Thoracic aorta endothelial cell (primary cell): Measurements from ENCODE around the gene POTEB2. TPM values are rescaled to one million over a fixed set of nuclear protein-coding genes. Genes with fewer than 3 reads are reported as not detected.

Experiments
- small RNA-seq: library from RNA; depleted of rRNA; stranded (forward); fragments of <200 nt; gene quantifications from one replicate; pipeline ENCODE3, GENCODE V24; 2012
- total RNA-seq: library from RNA; depleted of rRNA; stranded (reverse); fragments of >200 nt; gene quantifications from 2 replicates; pipeline ENCODE4 v1.2.3, GENCODE V29; 2012

POTEB2 gene
- not detected in 2 replicates for total RNA-seq

DNA sequence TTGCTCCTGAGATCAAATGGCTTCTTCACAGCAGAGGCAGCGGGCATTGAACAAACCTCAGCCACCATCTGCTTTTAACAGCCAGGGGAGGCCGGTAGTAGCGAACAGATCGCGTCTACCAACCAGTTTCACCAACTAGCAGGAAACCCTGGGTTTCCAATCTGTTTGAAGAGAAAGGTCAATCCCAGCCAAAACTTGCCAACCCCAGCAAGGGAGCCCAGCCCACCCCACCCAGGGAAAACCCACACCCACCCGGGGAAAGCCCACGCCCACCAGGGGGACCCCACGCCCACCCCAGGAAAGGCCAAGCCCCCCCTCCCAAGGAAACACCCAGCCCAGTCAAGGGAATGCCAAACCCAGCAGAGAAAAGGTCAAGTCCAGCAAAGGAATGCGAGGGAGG, at the start of gene POTEB2:
TSS of gene POTEB2 (minus strand) at position 101 of the 400 bp plus-strand sequence. CDS start at position 68, 33 bp downstream.

Small RNA genes lying within 50 kb of the gene (small RNA-seq; reads per million reads assigned to genes)
- gene AC012414.2 (not detected), gene MIR3118-2 (not detected), gene RNU6-749P (not detected), gene ZNF519P2 (not detected)
